OCI-LY3 (cell line): ENCODE results near the gene EEA1.

Source experiments
- H2AFZ ChIP-seq: fragments of 200-600, 300-600 bp; shearing (Covaris generic); 2 replicates; pipeline ENCODE4 v1.6.0; 2014; ENCODE audit warnings: antibody characterized with exemption, low read depth, low read length
- H3K27ac ChIP-seq: fragments of 200-600, 300-600 bp; sonication (generic); 2 replicates; pipeline ENCODE4 v1.5.1; 2014; ENCODE audit warnings: mild to moderate bottlenecking, low read length, moderate library complexity, mixed read lengths
- H3K27me3 ChIP-seq: fragments of 200-600, 300-600 bp; sonication (generic); 2 replicates; pipeline ENCODE4 v1.6.1; 2014; ENCODE audit warnings: low read depth, low read length, mixed read lengths
- H3K36me3 ChIP-seq: fragments of 200-600, 300-600 bp; sonication (generic); replicated peaks from 2 replicates; pipeline ENCODE3; 2014; ENCODE audit warnings: low read depth, low read length, mixed read lengths
- H3K4me1 ChIP-seq: fragments of 300-600, 200-600 bp; sonication (generic); 2 replicates; pipeline ENCODE4 v1.6.1; 2014; ENCODE audit warnings: low read length, mixed read lengths
- H3K4me2 ChIP-seq: fragments of 200-600, 300-600 bp; sonication (generic); 2 replicates; pipeline ENCODE4 v1.6.1; 2014; ENCODE audit warnings: low read length, mixed read lengths
- H3K4me3 ChIP-seq: fragments of 300-600, 200-600 bp; sonication (generic); 2 replicates; pipeline ENCODE4 v1.5.1; 2014; ENCODE audit warnings: antibody characterized with exemption, mild to moderate bottlenecking, low read length, moderate library complexity
- H3K79me2 ChIP-seq: fragments of 300-600, 200-600 bp; shearing (Covaris generic); 2 replicates; pipeline ENCODE4 v1.6.1; 2014; ENCODE audit warnings: mild to moderate bottlenecking, low read length, mixed read lengths
- H3K9ac ChIP-seq: fragments of 300-600, 200-600 bp; shearing (Covaris generic); 2 replicates; pipeline ENCODE4 v1.6.0; 2014; ENCODE audit warnings: mild to moderate bottlenecking, low read length, moderate library complexity
- H3K9me3 ChIP-seq: fragments of 200-600, 300-600 bp; shearing (Covaris generic); 2 replicates; pipeline ENCODE4 v1.6.1; 2014; ENCODE audit warnings: low read length, mixed read lengths; ENCODE audit not compliant: insufficient read depth
- H4K20me1 ChIP-seq: fragments of 200-600, 300-600 bp; sonication (generic); 2 replicates; pipeline ENCODE4 v1.6.1; 2016; ENCODE audit warnings: low read length, mixed read lengths; ENCODE audit not compliant: insufficient read depth
- CTCF ChIP-seq: fragments of 200-600, 300-600 bp; sonication (generic); IDR thresholded peaks from 2 replicates; pipeline ENCODE4 v1.5.1; 2014; ENCODE audit warnings: antibody characterized with exemption, low read length, low read depth
- EZH2phosphoT487 ChIP-seq: fragments of 200-600 bp; shearing (Covaris generic); IDR thresholded peaks from 2 replicates; pipeline ENCODE4 v1.6.1; 2018; ENCODE audit warnings: antibody characterized with exemption, mixed run types, low read depth

Gene EEA1

GRCh38 chr12:92861381-92861780, 67.7 kb downstream of the EEA1 start:
- H3K27ac ChIP-seq: no peak overlapping the region

GRCh38 chr12:92860521-92860920, 68.6 kb downstream of the EEA1 start:
- Histone ChIP-seq H3K36me3 (peaks cover 8% of the 10 kb centered on the region), H3K9ac (no peak overlapping the region)

More at GRCh38 chr12:92861381-92861780, 67.7 kb downstream of the EEA1 start:
- H3K4me3 ChIP-seq: no peak overlapping the region
- TF ChIP-seq EZH2phosphoT487: no peak
- TF ChIP-seq CTCF: no peak
- no peak overlapping the region for H3K4me2 ChIP-seq
- H3K36me3 ChIP-seq: peaks cover 8% of the 10 kb centered on the region
- H3K9me3 ChIP-seq: no peaks in the 10 kb centered on the region
- no peak overlapping the region for H2AFZ ChIP-seq
- no peaks in the 10 kb centered on the region for H4K20me1 ChIP-seq
- no peaks in the 10 kb centered on the region for H3K27me3 ChIP-seq
- no peak overlapping the region for H3K9ac ChIP-seq
- no peaks in the 10 kb centered on the region for H3K4me1 ChIP-seq
- no peaks in the 10 kb centered on the region for H3K79me2 ChIP-seq

GRCh38 chr12:92859650-92860386, 69.3 kb downstream of the EEA1 start:
- Histone ChIP-seq H3K4me3 (no peak overlapping the region), H3K9ac (no peak overlapping the region), H4K20me1 (no peaks in the 10 kb centered on the region), H3K27me3 (no peaks in the 10 kb centered on the region), H3K9me3 (no peaks in the 10 kb centered on the region), H3K4me2 (no peak overlapping the region), H3K79me2 (no peaks in the 10 kb centered on the region), H3K27ac (no peak overlapping the region), H3K4me1 (no peaks in the 10 kb centered on the region), H3K36me3 (peaks cover 8% of the 10 kb centered on the region), H2AFZ (no peak overlapping the region)
- TF ChIP-seq EZH2phosphoT487 (no peak), CTCF (no peak)

More at GRCh38 chr12:92860521-92860920, 68.6 kb downstream of the EEA1 start:
- no peak overlapping the region for H2AFZ ChIP-seq
- H3K27ac ChIP-seq: no peak overlapping the region
- no peaks in the 10 kb centered on the region for H3K4me1 ChIP-seq
- H3K4me3 ChIP-seq: no peak overlapping the region
- H3K79me2 ChIP-seq: no peaks in the 10 kb centered on the region
- H3K4me2 ChIP-seq: no peak overlapping the region
- no peaks in the 10 kb centered on the region for H3K9me3 ChIP-seq
- no peaks in the 10 kb centered on the region for H3K27me3 ChIP-seq
- TF ChIP-seq EZH2phosphoT487: no peak
- TF ChIP-seq CTCF: no peak
- H4K20me1 ChIP-seq: no peaks in the 10 kb centered on the region

GRCh38 chr12:92857818-92858217, 71.3 kb downstream of the EEA1 start:
- Histone ChIP-seq H3K4me1 (no peaks in the 10 kb centered on the region), H4K20me1 (no peaks in the 10 kb centered on the region), H3K4me3 (no peak overlapping the region), H3K4me2 (no peak overlapping the region), H3K9ac (no peak overlapping the region), H3K27me3 (no peaks in the 10 kb centered on the region), H2AFZ (no peak overlapping the region), H3K9me3 (no peaks in the 10 kb centered on the region), H3K79me2 (no peaks in the 10 kb centered on the region), H3K36me3 (peaks cover 6% of the 10 kb centered on the region), H3K27ac (no peak overlapping the region)
- TF ChIP-seq EZH2phosphoT487 (no peak), CTCF (no peak)
